Mesodermal cell (in vitro differentiated cells): ENCODE results near the gene NAV3.
A peak's percentile ranks its signal among the peaks of the same experiment; 100 is the strongest.

Experiments
- H3K27ac ChIP-seq: 2 replicates; pipeline ENCODE4 v1.7.0; 2013; ENCODE audit warnings: mild to moderate bottlenecking, low read depth, low read length, moderate library complexity; ENCODE audit not compliant: severe bottlenecking
- H3K36me3 ChIP-seq: 2 replicates; pipeline ENCODE4 v1.7.1; 2013; ENCODE audit warnings: mild to moderate bottlenecking, low read length, moderate library complexity; ENCODE audit not compliant: control insufficient read depth, insufficient read depth
- H3K4me1 ChIP-seq: one replicate; pipeline ENCODE4 v1.7.1; 2013; ENCODE audit warnings: mild to moderate bottlenecking, low read length; ENCODE audit not compliant: insufficient read depth, control insufficient read depth, poor library complexity, severe bottlenecking
- H3K4me3 ChIP-seq: 2 replicates; pipeline ENCODE4 v1.7.0; 2013; ENCODE audit warnings: low read length, control low read depth, mild to moderate bottlenecking; ENCODE audit not compliant: insufficient read depth, poor library complexity, severe bottlenecking; ENCODE audit errors: extremely low read depth
- H3K9me3 ChIP-seq: 2 replicates; pipeline ENCODE4 v1.7.1; 2013; ENCODE audit warnings: mild to moderate bottlenecking, low read length, moderate library complexity; ENCODE audit not compliant: control insufficient read depth
- WGBS, 2 experiments: methylation state at CpG; one replicate each; pipeline ENCODE4 v1.1.5; 2013; ENCODE audit warnings: missing lambda C conversion rate in 2 of 2; ENCODE audit not compliant: insufficient coverage in 2 of 2; 5-methylcytosine and 5-hydroxymethylcytosine counted together

Gene NAV3

GRCh38 chr12:77923882-77924281 lies 93.2 kb downstream of the NAV3 start:
- Histone ChIP-seq H3K27ac (no peak overlapping the region), H3K4me1 (no peaks in the 10 kb centered on the region), H3K4me3 (no peak overlapping the region), H3K36me3 (no peaks in the 10 kb centered on the region), H3K9me3 (no peaks in the 10 kb centered on the region)
- no CpG with 5 or more reads among the region's 1 CpG for WGBS, 2 experiments

- H3K27ac ChIP-seq = no peak overlapping the region
- H3K4me1 ChIP-seq = no peaks in the 10 kb centered on the region
- no peak overlapping the region for H3K4me3 ChIP-seq
- no CpG with 5 or more reads among the region's 2 CpGs for WGBS, 2 experiments
- H3K9me3 ChIP-seq = no peaks in the 10 kb centered on the region
- no peaks in the 10 kb centered on the region for H3K36me3 ChIP-seq
Observed at GRCh38 chr12:77924703-77925102, 94.0 kb downstream of the NAV3 start.

- WGBS, 2 experiments = 0% methylated on average over 3 to 5 of the region's 6 CpGs
- no peak overlapping the region for H3K4me3 ChIP-seq
Observed at GRCh38 chr12:77925536-77926108, 94.9 kb downstream of the NAV3 start.

GRCh38 chr12:77928078-77928477 lies 97.4 kb downstream of the NAV3 start:
- H3K4me1 ChIP-seq = no peaks in the 10 kb centered on the region
- no peaks in the 10 kb centered on the region for H3K9me3 ChIP-seq
- H3K36me3 ChIP-seq = no peaks in the 10 kb centered on the region
- 97 to 100% methylated on average over 2 to 4 of the region's 8 CpGs for whole genome bisulfite sequencing, 2 experiments
- no peak overlapping the region for H3K4me3 ChIP-seq
- no peak overlapping the region for H3K27ac ChIP-seq

More at GRCh38 chr12:77925536-77926108, 94.9 kb downstream of the NAV3 start:
- Histone ChIP-seq H3K9me3 (no peaks in the 10 kb centered on the region), H3K4me1 (no peaks in the 10 kb centered on the region), H3K27ac (no peak overlapping the region), H3K36me3 (no peaks in the 10 kb centered on the region)

DNA sequence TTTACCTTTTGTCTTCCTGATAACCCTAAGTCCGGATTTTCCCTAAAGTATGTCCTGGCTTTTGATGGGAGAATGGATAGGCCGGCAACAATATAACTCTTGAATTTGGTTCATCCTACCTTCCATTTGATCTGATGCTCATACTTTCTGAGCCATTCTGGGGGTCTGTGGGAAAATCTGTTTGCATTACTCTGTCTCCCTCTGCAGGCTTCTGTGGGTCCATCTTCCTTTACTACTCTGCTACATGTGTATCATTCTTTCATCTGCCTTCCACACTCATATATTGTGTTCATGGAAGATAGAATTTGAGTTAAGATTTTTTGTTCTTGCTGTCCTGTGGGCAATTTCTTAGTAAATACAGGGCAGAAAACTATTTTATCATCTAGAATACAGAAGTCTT lies 101.5 kb downstream of the NAV3 start:
- Histone ChIP-seq H3K9me3 (no peaks in the 10 kb centered on the region), H3K36me3 (no peaks in the 10 kb centered on the region), H3K4me3 (no peak overlapping the region), H3K4me1 (no peaks in the 10 kb centered on the region), H3K27ac (no peak overlapping the region)
- WGBS, 2 experiments = 80% methylated on average over 1 of the region's 2 CpGs; no CpG with 5 or more reads in 1 of the 2 experiments

DNA sequence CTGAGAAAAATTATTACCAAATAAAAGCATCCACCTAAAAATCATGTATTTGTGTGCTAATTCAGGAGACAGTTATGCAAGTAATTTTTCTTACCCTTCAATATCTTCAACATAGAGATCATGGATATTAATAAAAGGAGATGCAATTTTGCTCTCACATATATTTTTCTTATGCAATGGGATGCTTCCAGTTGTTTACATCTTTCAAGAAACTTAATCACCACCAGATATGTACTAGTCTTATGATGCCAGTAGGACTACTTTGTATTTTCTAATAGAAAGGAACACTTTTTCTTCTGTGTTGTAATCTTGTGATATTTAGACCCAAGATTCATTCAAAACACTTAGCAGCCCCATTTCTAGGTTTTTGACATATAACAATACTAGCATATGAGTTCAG lies 107.6 kb downstream of the NAV3 start:
- Histone ChIP-seq H3K9me3 (no peaks in the 10 kb centered on the region), H3K27ac (no peak overlapping the region), H3K4me1 (no peaks in the 10 kb centered on the region), H3K4me3 (no peak overlapping the region), H3K36me3 (peaks cover 2% of the 10 kb centered on the region)

DNA sequence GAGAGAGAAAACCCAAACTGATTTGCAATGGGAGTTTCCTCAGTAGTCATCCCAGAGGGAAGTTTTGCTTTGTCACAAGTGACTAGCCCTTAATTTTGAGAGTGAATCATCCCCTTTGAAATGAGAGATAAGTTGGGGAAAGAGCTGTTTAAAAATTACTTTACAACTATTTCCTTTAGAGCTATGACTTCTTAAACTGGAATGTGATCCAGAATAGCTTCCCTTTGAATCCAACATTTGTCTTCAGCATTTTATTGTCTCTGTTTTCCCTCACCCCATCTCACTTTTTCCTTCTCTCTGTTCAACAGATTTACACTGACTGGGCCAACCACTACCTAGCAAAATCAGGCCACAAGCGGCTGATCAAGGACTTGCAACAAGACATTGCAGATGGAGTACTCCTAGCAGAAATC lies 109.3 kb downstream of the NAV3 start:
- peaks cover 2% of the 10 kb centered on the region for H3K9me3 ChIP-seq
- WGBS, 2 experiments = 40 to 71% methylated on average over 1 of the region's 1 CpG
- peak overlapping the region; percentile 91 for H3K27ac ChIP-seq
- H3K4me3 ChIP-seq = peak overlapping the region; percentile 46
- no peaks in the 10 kb centered on the region for H3K4me1 ChIP-seq
- H3K36me3 ChIP-seq = peaks cover 18% of the 10 kb centered on the region

- Histone ChIP-seq H3K36me3 (peaks cover 21% of the 10 kb centered on the region), H3K4me1 (no peaks in the 10 kb centered on the region), H3K9me3 (peaks cover 4% of the 10 kb centered on the region), H3K4me3 (peak overlapping the region; percentile 46), H3K27ac (peak overlapping the region; percentile 91)
- WGBS, 2 experiments = 33 to 57% methylated on average over 1 to 2 of the region's 2 CpGs
Observed at GRCh38 chr12:77940567-77940966, 109.9 kb downstream of the NAV3 start.

DNA sequence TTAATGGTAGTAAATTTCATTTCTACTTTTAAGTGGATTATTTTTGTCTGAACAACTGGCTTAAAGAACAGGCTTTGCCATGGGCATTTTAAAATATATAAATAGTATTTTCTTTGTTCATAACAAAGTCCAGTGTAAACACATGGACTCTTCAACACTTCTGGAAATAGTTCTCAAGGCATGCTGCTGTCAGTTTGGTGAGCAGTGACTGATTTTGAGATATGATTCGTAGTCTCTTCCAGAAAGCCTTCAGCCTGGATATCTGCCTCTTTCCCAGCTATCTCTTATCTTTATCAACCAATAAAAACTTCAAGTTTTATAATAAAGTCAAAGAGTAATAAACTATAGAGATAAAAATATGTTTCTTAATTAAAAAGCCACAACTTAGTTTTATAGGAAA lies 110.7 kb downstream of the NAV3 start:
- no CpG with 5 or more reads among the region's 1 CpG for WGBS, 2 experiments
- H3K9me3 ChIP-seq = peaks cover 4% of the 10 kb centered on the region
- H3K4me1 ChIP-seq = peaks cover under 1% of the 10 kb centered on the region
- H3K4me3 ChIP-seq = peak overlapping the region; percentile 46
- peak overlapping the region; percentile 91 for H3K27ac ChIP-seq
- peaks cover 23% of the 10 kb centered on the region for H3K36me3 ChIP-seq

- WGBS, 2 experiments = no CpG with 5 or more reads among the region's 1 CpG
- Histone ChIP-seq H3K4me1 (peaks cover 7% of the 10 kb centered on the region), H3K36me3 (peaks cover 26% of the 10 kb centered on the region), H3K4me3 (no peak overlapping the region), H3K9me3 (peaks cover 4% of the 10 kb centered on the region), H3K27ac (no peak overlapping the region)
Observed at GRCh38 chr12:77943466-77943865, 112.8 kb downstream of the NAV3 start.

- WGBS, 2 experiments = no CpG with 5 or more reads among the region's 2 CpGs
- H3K36me3 ChIP-seq = peaks cover 37% of the 10 kb centered on the region
- peaks cover 4% of the 10 kb centered on the region for H3K9me3 ChIP-seq
- H3K4me3 ChIP-seq = no peak overlapping the region
- peaks cover 7% of the 10 kb centered on the region for H3K4me1 ChIP-seq
- H3K27ac ChIP-seq = no peak overlapping the region
Observed at GRCh38 chr12:77946541-77947061, 115.9 kb downstream of the NAV3 start.
